ENCODE measurements around the gene KRT74. TPM values are rescaled to one million over a fixed set of nuclear protein-coding genes. Genes with fewer than 3 reads are reported as not detected.

Gene KRT74
- total RNA-seq, 4 donors from 2014 or later = 2.0 to 44.4 (median 21.2) TPM

- Histone ChIP-seq H3K4me1 (no peaks in the 10 kb centered on the region), H3K27ac (no peak overlapping the region), H3K36me3 (no peaks in the 10 kb centered on the region), H3K9me3 (no peaks in the 10 kb centered on the region), H3K4me3 (no peak overlapping the region), H3K27me3 (no peaks in the 10 kb centered on the region)
- 90% methylated on average over 10 of the region's 10 CpGs for WGBS
- TF ChIP-seq CTCF (IDR thresholded peaks at IDR 0.05) (no peak), POLR2AphosphoS5 (IDR thresholded peaks at IDR 0.05) (no peak), POLR2A (IDR thresholded peaks at IDR 0.05) (no peak), EP300 (IDR thresholded peaks at IDR 0.05) (no peak)
- no peak for DNase-seq (ENCODE audit: low spot score in 2 of 2)
These were observed 43.2 kb upstream of the KRT74 start for GRCh38 chr12:52616680-52617402.

- no peaks in the 10 kb centered on the region for H3K4me1 ChIP-seq
- WGBS = 91% methylated on average over 6 of the region's 9 CpGs
- no peak overlapping the region for H3K4me3 ChIP-seq
These were observed 42.3 kb upstream of the KRT74 start for GRCh38 chr12:52615912-52616311.

GRCh38 chr12:52615208-52615868 is 41.7 kb upstream of the KRT74 start:
- H3K27ac ChIP-seq = no peak overlapping the region
- no peaks in the 10 kb centered on the region for H3K4me1 ChIP-seq
- H3K27me3 ChIP-seq = peaks cover 15% of the 10 kb centered on the region
- 56% methylated on average over 6 of the region's 6 CpGs for WGBS
- no peak for TF ChIP-seq POLR2AphosphoS5 (IDR thresholded peaks at IDR 0.05)
- no peak for TF ChIP-seq EP300 (IDR thresholded peaks at IDR 0.05)
- TF ChIP-seq CTCF (IDR thresholded peaks at IDR 0.05) = no peak
- TF ChIP-seq POLR2A (IDR thresholded peaks at IDR 0.05) = no peak
- no peak for DNase-seq (ENCODE audit: low spot score in 2 of 2)
- H3K4me3 ChIP-seq = no peak overlapping the region
- H3K36me3 ChIP-seq = no peaks in the 10 kb centered on the region
- H3K9me3 ChIP-seq = no peaks in the 10 kb centered on the region

More at GRCh38 chr12:52615912-52616311, 42.3 kb upstream of the KRT74 start:
- no peak overlapping the region for H3K27ac ChIP-seq
- H3K9me3 ChIP-seq = no peaks in the 10 kb centered on the region
- peaks cover 9% of the 10 kb centered on the region for H3K27me3 ChIP-seq
- H3K36me3 ChIP-seq = no peaks in the 10 kb centered on the region
- DNase-seq (ENCODE audit: low spot score in 2 of 2) = no peak
- TF ChIP-seq POLR2AphosphoS5 (IDR thresholded peaks at IDR 0.05) = no peak
- TF ChIP-seq EP300 (IDR thresholded peaks at IDR 0.05) = no peak
- no peak for TF ChIP-seq CTCF (IDR thresholded peaks at IDR 0.05)
- TF ChIP-seq POLR2A (IDR thresholded peaks at IDR 0.05) = no peak

- peaks cover 20% of the 10 kb centered on the region for H3K27me3 ChIP-seq
These were observed 41.0 kb upstream of the KRT74 start for GRCh38 chr12:52614381-52615207.

More at GRCh38 chr12:52614381-52615207, 41.0 kb upstream of the KRT74 start:
- no peak overlapping the region for H3K27ac ChIP-seq
- H3K9me3 ChIP-seq = no peaks in the 10 kb centered on the region
- H3K4me1 ChIP-seq = no peaks in the 10 kb centered on the region
- 76% methylated on average over 6 of the region's 10 CpGs for WGBS
- H3K4me3 ChIP-seq = no peak overlapping the region
- H3K36me3 ChIP-seq = no peaks in the 10 kb centered on the region
- DNase-seq (ENCODE audit: low spot score in 2 of 2) = no peak
- TF ChIP-seq POLR2A (IDR thresholded peaks at IDR 0.05) (no peak), CTCF (IDR thresholded peaks at IDR 0.05) (no peak), POLR2AphosphoS5 (IDR thresholded peaks at IDR 0.05) (no peak), EP300 (IDR thresholded peaks at IDR 0.05) (no peak)

All from suprapubic skin (tissue), 4 donors.